D721Med (cell line): ENCODE results near the gene BGN.
A peak's percentile ranks its signal among the peaks of the same experiment; 100 is the strongest.

Source experiments
- DNase-seq: peaks from one replicate; pipeline ENCODE4 v3.0.0; 2011; ENCODE audit warnings: low spot score; ENCODE audit not compliant: insufficient read length
- FAIRE-seq: peaks from 2 replicates; lab custom pipeline; 2011; peaks lifted over from hg19 to GRCh38; lab: Jason Lieb, UNC
- TF ChIP-seq, protein P1 (sequence below): IDR thresholded peaks from 2 replicates; pipeline ENCODE4 v1.5.1; 2012; ENCODE audit warnings: mild to moderate bottlenecking, control low read depth; ENCODE audit not compliant: insufficient read depth; ENCODE audit errors: missing control alignments

The BGN gene

DNA sequence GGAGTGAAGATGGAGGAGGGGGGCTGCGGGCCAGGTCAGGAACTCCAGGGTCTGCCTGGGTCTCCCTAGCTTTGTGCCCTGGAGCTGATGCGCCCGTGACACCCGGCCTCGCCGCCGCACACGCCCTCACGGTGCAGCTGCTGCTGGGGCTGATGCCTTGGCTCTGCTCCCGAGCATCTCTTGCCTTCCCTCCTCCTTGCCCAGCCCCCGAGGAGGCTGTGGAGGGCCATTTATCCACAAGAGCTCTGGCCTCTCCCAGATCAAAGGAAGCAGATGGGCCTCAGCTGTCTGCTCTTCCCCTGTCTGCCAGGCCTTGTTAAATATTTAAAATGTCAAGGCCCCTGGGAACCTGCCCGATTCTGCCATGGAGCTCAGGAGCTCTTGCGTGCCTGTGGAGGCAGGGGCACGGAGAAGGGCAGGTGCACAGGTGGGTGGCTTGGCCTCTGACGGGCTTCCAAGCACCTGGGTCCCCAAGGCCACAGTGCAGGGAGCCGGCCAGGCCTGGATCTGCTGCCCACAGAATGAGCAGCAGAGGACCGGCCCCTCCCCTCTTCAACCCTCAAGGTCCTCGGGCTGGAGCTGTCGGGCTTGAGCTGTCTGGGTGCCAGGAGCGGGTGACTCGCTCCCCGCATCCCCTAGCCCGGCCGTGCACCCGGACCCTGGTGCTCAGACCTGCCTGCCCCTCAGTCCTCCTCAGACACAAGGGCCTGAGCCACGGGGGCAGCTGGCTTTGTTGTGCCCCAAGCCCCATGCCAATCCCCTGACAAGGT, 42.9 kb downstream of the BGN start:
- DNase-seq, result no peak
- FAIRE-seq, result no peak
- TF ChIP-seq, protein P1, sequence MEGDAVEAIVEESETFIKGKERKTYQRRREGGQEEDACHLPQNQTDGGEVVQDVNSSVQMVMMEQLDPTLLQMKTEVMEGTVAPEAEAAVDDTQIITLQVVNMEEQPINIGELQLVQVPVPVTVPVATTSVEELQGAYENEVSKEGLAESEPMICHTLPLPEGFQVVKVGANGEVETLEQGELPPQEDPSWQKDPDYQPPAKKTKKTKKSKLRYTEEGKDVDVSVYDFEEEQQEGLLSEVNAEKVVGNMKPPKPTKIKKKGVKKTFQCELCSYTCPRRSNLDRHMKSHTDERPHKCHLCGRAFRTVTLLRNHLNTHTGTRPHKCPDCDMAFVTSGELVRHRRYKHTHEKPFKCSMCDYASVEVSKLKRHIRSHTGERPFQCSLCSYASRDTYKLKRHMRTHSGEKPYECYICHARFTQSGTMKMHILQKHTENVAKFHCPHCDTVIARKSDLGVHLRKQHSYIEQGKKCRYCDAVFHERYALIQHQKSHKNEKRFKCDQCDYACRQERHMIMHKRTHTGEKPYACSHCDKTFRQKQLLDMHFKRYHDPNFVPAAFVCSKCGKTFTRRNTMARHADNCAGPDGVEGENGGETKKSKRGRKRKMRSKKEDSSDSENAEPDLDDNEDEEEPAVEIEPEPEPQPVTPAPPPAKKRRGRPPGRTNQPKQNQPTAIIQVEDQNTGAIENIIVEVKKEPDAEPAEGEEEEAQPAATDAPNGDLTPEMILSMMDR, result no peak

DNA sequence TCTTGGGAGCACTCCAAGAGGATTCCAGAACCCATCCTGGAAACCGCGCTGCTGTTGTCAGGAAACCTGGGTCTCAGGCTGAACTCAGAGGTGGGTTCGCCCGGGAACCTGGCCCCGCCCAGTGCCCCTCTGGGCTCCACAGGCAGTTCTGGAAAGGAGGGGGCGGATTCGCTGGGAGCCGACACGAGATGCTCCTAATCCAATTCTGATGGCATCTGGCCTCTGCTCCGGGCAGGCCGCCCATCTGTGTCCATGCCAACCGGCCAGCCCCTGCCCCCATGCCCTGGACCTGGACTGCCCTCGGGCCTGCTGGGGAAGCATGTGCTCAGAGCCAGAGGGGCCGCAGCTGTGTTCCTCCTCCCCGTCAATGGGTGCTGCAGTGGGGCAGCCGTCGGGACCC, 43.6 kb downstream of the BGN start:
- no peak for FAIRE-seq

DNA sequence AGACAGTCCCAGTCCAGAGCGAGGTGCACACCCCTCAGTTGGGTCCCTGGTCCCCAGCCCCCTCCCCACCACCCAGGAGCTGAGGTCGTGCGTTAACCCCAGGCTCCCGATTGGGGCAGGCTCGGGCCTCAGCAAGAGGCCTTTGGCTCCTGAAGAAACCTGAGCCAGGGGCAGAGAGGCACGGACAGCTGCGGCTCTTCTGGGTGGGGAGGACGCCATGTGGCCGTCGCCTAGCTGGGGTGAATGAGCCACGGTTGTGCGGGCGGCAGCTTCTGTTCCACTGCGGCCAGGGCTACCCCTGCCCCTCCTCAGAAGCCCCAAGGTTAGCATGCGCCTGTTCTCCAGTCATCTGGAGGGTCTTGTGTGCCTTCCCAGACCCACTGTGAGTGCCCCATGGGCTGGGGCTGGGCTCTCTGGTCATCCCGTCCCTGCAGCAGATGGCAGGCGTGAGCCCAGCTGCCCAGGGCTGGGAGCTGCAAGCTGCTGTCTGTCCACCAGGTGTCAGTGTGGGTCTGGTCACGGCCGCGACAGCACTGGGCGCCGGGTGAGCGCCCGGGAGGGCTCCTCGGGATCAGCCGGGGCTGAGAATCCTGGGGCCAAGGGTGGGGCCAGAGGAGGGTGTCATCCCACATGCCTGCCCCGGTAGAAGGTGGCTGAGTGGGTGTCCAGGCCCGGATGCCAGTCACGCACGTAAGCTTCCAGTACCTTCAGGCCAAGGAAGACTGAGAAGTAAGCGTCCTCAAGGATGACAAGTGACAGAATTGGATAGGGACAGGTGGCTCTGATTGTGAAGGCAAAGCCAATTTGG, 44.6 kb downstream of the BGN start:
- TF ChIP-seq, protein P1, result peak; percentile 51
- DNase-seq (peak; percentile 50), FAIRE-seq (no peak)

More for the DNA sequence above, 43.6 kb downstream of the BGN start:
- no peak for DNase-seq
- TF ChIP-seq, protein P1, result no peak

DNA sequence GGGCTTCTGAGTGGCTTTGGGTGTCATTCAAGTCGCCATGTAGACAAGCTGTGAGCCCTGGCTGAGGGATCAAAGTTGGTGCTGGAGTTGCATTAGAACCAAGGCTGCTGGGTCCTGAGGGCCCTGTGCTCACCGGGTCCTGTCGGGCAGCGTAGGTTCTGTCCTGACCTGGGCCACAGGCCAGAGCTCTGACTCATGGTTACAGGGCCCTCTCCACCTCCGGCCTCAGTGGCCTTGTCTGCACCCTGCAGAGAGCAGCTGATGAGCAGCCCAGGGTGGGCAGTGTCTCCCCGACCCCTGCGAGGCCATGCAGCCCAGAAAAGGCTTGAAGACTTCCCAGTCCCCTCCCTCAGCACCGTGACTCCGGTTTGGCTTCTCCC, 45.2 kb downstream of the BGN start:
- TF ChIP-seq, protein P1, result no peak
- no peak for FAIRE-seq

DNA sequence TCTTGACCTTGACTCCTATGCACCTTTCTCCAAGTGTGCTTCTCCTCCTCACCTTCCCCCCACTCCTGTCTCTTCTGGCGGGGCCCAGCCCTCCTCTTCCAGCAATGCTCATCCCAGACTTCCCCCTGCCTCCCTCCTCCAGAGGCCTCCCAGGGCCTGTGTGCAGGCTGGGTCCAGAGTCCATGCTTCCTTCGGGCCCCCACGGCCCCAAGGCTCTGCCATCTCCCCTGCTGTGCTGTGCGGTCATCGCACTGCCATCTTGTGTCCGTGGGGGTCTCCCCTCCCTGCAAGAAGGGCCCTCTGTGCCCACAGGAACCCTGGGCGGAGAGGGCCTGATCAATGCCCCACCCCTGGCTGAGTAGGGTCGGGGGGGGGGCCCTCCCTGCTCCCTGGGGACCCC, 49.9 kb downstream of the BGN start:
- FAIRE-seq, result no peak

More for the DNA sequence above, 45.2 kb downstream of the BGN start:
- DNase-seq, result no peak

DNA sequence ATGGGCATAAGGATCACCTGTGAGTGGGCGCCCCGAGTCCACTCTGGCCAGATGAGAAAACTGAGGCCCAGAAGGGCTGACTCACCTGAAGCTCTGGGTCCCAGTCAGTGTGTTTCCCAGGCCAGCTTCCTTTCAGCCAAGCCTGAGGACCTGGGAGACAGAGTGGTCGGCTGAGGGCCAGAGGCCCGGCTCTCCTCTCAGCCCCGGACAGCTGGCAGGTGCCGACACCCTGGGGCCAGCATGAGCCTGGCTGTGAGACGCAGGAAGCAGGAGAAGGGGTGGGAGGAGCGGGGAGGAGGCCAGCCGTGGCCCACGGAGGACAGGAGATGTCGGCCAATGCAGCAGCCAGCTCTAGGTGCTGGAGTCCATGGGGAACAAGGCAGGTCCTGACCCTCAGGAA, 51.6 kb downstream of the BGN start:
- FAIRE-seq (no peak), DNase-seq (no peak)
- TF ChIP-seq, protein P1, result no peak

More for the DNA sequence above, 49.9 kb downstream of the BGN start:
- no peak for DNase-seq
- TF ChIP-seq, protein P1, result no peak

DNA sequence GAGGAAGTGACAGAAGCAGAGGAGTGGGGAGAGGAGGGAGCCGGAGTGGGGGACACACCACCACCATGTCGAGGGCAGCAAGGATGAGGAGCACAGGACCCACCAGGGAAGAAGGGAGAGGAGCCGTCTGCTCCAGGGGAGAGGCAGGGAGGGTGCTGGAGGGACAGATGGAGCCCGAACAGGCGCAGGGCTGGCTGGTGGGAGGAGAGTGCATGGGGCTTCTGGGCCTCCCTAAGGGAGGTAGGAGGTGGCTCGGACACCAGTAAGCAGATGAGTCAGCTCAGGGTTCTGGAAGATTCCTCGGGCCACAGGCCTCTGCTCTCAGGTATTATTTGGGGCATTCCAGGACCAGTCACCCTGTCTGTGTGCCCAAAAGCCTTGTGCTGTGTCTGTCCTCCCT, 52.4 kb downstream of the BGN start:
- TF ChIP-seq, protein P1, result no peak
- no peak for DNase-seq
- FAIRE-seq, result no peak
